SHP77 treated with DMSO at 0.1 percent for 48 hours (cell line): ENCODE results near the gene MTCH1.
"Not testable (repeated sequence)": the region's sequence is repeated elsewhere in the genome, so short reads cannot be mapped to it uniquely, and the experiment has no call there.

Experiments used
- DNase-seq: peaks from one replicate; lab custom pipeline; 2025; lab: John Stamatoyannopoulos, UW

MTCH1 gene

DNA sequence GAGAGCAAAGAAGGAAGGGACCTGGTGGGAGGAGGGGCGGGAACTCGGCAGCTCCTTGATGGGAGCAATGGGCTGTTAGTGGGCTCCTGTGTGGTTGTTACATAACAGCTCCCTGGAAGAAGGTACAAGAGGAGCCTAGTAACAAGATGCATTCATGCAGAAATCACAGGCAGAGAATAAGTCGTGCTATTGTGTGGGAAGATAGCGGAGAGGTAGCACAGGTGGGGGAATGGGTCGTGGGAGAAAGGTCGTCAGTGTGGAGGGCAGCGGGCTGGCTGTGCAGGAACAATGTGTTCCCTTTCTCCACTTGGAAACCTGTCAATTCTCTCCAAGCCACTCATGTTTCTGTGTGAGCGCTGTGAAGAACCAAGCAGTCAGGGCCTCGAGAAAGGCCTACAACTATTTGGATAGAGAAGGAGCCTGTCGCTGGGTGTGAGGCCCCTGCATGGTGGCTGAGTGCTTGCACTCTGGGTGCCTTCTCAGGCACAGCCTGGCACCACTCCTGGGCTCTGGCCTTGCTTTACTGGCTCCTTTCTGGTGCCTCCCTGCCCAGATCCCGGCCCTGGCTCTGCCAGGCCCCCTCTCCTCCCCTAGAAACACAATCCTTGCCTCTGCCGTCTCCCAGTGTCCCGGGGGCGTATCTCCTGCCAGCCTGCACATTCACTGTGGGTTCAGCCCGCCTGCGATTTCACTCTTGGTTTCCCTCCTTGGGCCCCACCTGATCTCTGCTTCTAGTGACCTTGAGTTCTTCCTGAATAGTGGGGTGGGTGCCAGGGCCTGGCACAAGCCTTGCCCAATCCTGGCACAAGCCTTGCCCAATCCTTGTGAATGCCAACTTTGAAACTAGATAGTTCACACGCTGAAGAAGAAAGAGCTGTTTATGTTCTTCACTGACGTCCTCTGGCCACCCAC is 12.1 kb upstream of the MTCH1 start:
- DNase-seq, result no peak

- not testable (repeated sequence) for DNase-seq
These were observed 4.4 kb upstream of the MTCH1 start for GRCh38 chr6:36990401-36990800.

DNA sequence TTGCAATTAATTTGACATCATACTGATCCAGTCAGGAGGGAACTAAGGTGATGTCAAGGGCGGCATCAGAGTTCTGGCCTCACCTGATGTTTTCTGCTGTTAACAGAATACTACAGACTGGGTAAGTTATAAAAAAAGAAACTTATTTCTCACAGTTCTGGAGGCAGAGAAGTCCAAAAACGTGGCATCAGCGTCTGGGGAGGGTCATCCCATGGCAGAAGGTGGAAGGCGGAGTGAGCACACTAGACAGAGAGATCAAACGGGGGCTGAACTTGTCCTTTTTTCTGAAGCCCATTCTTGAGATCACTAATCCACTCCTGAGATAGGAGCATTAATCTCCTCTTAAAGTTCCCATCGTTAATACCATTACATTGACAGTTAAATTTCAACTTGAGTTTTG is 3.3 kb upstream of the MTCH1 start:
- no peak for DNase-seq

- DNase-seq, result no peak
These were observed 680 bp upstream of the MTCH1 start for GRCh38 chr6:36986704-36987047.

GRCh38 chr6:36985417-36985807 is 584 bp downstream of the MTCH1 start:
- no peak for DNase-seq

GRCh38 chr6:36984581-36985416 is 1.2 kb downstream of the MTCH1 start:
- DNase-seq, result no peak

- no peak for DNase-seq
These were observed 2.5 kb downstream of the MTCH1 start for GRCh38 chr6:36983538-36983937.

GRCh38 chr6:36980876-36981619 is 4.9 kb downstream of the MTCH1 start:
- no peak for DNase-seq

DNA sequence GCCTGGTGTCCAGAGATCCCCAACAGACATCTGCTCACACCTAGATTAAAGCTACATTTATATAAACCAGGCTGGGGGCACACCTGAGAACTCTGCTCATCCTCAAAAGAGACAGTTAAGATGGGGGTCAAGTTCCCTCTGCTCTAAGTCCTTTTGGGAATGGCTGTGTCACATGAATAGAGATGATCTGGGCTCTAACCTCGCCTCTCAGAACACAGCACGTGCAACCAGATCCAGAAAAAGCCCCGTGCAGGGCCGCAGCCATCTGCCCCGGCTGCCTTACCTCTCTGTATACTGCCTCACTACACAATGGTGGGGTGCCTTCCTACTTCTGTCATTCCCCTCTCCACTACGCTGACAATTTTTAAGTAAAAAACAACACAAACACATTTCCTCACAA is 5.9 kb downstream of the MTCH1 start:
- DNase-seq, result no peak

DNA sequence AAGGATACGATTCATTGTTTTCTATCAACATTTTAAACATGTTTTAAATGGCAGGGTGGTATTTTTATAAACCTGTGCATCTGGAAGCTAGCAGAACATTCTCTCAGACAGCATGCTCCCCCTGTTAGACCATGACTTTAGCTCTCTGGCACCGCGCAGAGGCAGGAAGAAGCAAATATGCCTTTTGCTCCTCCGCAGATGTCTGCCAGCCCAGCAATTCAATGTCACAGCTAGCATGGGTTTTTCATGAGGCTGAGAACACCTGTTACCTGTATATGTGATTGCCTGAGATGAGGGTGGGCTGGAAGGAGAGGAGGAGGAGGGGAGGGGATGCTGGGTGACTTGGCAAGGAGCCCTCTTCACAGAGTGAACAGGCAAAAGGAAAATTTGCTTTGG is 6.7 kb downstream of the MTCH1 start:
- no peak for DNase-seq

DNA sequence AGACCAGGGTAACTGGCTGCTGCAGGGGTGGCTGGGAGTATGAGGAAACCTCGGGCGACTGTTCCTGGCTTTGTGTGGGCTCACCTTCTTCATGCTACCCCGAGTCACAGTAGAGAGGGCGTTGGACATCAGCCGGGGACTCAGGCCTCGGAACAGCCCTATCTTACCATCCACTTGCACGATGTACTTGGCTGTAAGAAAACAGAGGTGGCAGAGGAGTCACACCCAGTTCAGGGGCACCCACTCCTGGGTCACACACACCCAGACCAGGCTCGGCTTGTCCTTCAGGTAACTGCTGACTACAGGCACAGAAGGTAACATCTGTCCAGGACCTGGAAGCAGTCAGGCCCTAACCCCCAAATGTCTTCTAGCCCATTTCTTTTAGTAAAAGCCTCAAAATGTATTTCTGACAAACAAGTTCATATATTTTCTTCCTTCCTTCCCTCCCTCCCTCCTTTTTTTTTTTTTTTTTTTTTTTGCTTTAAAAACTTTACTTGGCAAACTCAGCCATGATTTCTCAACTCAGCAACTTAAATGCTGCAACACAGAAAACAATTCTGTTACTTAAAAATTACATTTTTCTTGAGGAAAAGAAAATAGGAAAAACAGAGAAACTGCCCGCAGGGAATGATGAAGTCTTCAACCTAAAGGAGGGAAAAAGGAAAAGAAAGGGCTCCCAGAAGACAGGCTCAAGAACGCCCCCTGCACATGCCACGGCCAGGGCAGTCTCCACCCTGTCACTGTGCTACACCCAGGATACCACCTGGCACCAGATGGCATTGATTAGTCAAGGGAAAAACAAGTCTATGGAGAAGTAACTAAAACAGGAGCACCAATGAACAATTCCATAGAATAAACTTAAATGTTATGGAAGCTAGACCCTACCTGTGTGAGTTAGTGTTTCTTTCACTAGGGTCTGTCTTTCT is 7.3 kb downstream of the MTCH1 start:
- no peak for DNase-seq

- DNase-seq, result no peak
These were observed 8.5 kb downstream of the MTCH1 start for GRCh38 chr6:36977470-36977941.

- DNase-seq, result no peak
These were observed 9.1 kb downstream of the MTCH1 start for GRCh38 chr6:36976931-36977330.

- no peak for DNase-seq
These were observed 9.5 kb downstream of the MTCH1 start for GRCh38 chr6:36976509-36976908.

DNA sequence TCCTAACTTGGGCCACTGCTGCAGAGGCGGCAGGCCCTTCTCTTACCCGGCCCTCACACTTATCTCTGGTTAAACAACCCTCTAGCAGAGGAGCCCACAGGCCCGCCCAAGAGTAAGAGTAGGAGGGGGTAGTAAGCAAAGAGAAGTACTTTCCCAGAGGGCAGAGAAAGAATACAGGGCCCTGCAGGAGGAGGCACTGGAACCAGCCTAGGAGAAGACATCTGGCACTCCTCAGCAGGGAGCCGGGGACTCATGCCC is 10.1 kb downstream of the MTCH1 start:
- DNase-seq, result no peak

DNA sequence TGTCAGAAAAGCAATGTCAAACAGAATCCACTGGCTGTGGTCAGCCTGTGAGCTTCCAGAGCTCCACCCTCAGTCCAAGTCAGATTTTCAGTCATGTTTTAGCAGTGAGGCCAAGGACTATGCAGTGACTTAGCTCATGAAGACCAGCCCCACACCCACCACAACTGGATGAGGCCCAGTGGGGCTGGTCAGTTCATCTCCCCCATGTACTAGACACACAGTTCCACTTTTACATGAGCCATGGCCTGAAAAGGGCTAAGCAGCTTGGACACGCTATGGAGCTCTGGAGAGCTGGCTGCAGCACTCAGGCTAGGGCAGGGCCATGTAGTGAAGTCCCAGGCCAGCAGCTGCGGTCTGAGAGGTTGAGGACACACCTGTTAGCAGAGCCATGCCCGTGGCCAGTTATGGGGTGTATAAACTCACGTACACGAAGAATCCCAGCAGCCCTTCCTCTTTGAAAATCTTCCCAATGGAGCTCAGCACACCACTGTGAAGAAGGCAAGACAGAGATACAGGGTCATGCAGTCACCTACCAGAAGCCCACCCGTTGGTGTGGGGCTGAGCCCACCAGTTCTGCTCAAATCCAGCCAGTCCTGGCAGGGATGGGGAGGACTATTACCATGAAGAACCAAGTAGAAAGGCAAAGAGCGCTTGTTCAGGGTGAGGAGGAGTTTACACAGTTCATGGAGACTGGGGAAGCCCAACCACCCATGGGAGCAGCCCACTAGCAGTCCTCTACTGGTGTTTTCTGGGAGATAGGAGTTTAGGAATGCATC is 10.6 kb downstream of the MTCH1 start:
- no peak for DNase-seq

GRCh38 chr6:36973647-36974046 is 12.3 kb downstream of the MTCH1 start:
- no peak for DNase-seq

DNA sequence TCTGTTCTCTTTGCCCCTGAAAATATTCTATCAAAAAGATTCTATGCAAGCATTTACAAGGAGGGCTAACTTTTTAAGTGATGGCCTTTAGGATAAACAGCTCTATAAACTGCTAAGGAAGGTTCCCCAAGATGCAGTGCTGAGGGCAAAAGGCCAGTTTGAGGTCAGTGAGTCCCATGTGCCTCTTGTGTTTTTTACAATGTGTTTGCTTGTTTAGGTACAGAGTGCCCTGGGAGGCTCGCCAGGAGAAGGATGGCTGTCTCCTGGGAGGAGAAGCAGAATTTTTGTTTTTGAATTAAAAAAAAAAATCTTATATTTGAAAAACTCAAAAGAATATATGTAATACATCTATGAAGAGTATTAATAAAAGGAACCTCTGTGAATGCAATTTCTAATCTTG is 12.8 kb downstream of the MTCH1 start:
- DNase-seq, result no peak

DNA sequence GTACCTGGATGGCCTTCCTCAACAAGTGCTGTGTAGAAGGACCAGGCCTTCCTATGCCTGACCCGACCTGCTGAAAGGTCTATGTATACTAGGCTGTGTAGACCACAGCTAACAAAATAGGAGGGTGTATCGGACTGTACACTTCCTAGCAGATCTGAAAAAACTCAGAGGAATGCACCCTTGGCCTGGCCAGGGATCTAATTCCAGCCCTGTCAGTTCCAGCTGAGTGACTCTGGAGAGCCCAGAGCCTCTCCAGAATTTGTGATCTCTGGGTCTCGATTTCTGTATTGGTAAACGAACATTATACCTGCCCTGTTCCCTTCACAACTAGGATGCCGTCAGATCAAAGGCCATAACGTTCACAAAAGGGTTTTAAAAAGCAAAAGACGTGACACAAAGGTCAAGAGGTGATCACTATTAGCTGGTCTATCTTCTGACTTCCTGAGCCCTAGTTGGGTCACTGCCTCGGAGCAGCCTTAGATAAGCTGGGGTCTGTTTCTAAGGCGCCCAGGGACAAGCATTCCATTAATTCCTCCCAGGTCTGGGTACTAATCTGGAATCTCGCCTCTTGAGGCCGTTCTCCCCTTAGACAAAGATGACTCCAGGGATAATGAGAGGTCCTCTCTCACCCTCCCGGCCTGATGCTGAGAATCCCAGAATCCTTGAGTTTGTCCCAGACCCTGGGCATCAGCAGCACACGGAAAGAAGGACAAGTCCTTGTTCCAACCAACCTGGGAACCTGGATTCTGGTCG is 13.9 kb downstream of the MTCH1 start:
- DNase-seq, result no peak
